HL-60 (cell line): Measurements from ENCODE around the gene DENND10.
"Not testable (repeated sequence)": the region's sequence is repeated elsewhere in the genome, so short reads cannot be mapped to it uniquely, and the experiment has no call there.

ENCODE experiments used
- DNase-seq, 2 experiments: peaks; one replicate each; pipeline ENCODE4 v3.0.0-alpha.2; 2010 to 2020; ENCODE audit warnings: low read depth in 1 of 2, low spot score in 1 of 2
- H3K27ac ChIP-seq: fragments of 250-450 bp; sonication (Bioruptor Pico); replicated peaks from 2 replicates; pipeline ENCODE4 v1.5.1; 2020; ENCODE audit warnings: mild to moderate bottlenecking, moderate library complexity
- H3K27me3 ChIP-seq: fragments of 250-450 bp; sonication (Bioruptor Pico); 2 replicates; pipeline ENCODE4 v1.5.1; 2021; ENCODE audit warnings: mild to moderate bottlenecking, moderate library complexity; ENCODE audit not compliant: insufficient read depth, poor library complexity, severe bottlenecking
- H3K4me3 ChIP-seq: replicated peaks from 2 replicates; pipeline ENCODE4 v1.5.1; 2011; ENCODE audit warnings: mild to moderate bottlenecking, control low read depth, low read length; ENCODE audit not compliant: insufficient read depth
- CTCF ChIP-seq: IDR thresholded peaks from one replicate; pipeline ENCODE4 v1.5.1; 2011; ENCODE audit warnings: low read length, control low read depth, inconsistent platforms; ENCODE audit not compliant: insufficient read depth
- GABPA ChIP-seq: IDR thresholded peaks from 2 replicates; pipeline ENCODE4 v1.6.1; 2012; ENCODE audit warnings: low read depth
- POLR2AphosphoS5 ChIP-seq: IDR thresholded peaks from 2 replicates; pipeline ENCODE4 v1.6.1; 2012; ENCODE audit warnings: low read depth
- SPI1 ChIP-seq: IDR thresholded peaks from 2 replicates; pipeline ENCODE4 v1.6.1; 2012; ENCODE audit warnings: low read depth, mild to moderate bottlenecking, borderline replicate concordance
- TF ChIP-seq, protein P1 (sequence below): IDR thresholded peaks from 2 replicates; pipeline ENCODE4 v1.6.1; 2012; ENCODE audit warnings: low read depth; ENCODE audit not compliant: insufficient replicate concordance

DENND10 gene

GRCh38 chr10:119177708-119178371, 73.9 kb downstream of the DENND10 start:
- DNase-seq: no peak
- Histone ChIP-seq H3K27me3 (no peaks in the 10 kb centered on the region), H3K4me3 (peak overlapping the region; percentile 72), H3K27ac (peak overlapping the region; percentile 98)
- no peak for TF ChIP-seq SPI1
- TF ChIP-seq CTCF: no peak
- no peak for TF ChIP-seq POLR2AphosphoS5
- no peak for TF ChIP-seq GABPA
- TF ChIP-seq, protein P1, sequence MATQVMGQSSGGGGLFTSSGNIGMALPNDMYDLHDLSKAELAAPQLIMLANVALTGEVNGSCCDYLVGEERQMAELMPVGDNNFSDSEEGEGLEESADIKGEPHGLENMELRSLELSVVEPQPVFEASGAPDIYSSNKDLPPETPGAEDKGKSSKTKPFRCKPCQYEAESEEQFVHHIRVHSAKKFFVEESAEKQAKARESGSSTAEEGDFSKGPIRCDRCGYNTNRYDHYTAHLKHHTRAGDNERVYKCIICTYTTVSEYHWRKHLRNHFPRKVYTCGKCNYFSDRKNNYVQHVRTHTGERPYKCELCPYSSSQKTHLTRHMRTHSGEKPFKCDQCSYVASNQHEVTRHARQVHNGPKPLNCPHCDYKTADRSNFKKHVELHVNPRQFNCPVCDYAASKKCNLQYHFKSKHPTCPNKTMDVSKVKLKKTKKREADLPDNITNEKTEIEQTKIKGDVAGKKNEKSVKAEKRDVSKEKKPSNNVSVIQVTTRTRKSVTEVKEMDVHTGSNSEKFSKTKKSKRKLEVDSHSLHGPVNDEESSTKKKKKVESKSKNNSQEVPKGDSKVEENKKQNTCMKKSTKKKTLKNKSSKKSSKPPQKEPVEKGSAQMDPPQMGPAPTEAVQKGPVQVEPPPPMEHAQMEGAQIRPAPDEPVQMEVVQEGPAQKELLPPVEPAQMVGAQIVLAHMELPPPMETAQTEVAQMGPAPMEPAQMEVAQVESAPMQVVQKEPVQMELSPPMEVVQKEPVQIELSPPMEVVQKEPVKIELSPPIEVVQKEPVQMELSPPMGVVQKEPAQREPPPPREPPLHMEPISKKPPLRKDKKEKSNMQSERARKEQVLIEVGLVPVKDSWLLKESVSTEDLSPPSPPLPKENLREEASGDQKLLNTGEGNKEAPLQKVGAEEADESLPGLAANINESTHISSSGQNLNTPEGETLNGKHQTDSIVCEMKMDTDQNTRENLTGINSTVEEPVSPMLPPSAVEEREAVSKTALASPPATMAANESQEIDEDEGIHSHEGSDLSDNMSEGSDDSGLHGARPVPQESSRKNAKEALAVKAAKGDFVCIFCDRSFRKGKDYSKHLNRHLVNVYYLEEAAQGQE: no peak

GRCh38 chr10:119178372-119179119, 74.6 kb downstream of the DENND10 start, which contains the start of gene PRDX3:
PRDX3 (minus strand) TSS chr10:119178812; CDS start chr10:119178790, 22 bp downstream.
- TF ChIP-seq GABPA (peak; percentile 33; the same call in 1 of the 2 replicates), POLR2AphosphoS5 (peak; percentile 94), SPI1 (no peak)
- TF ChIP-seq, protein P1: peak; percentile 73
- H3K27me3 ChIP-seq: no peaks in the 10 kb centered on the region
- peak within 1 kb of the TSS; percentile 98 for H3K27ac ChIP-seq
- peak within 1 kb of the TSS; percentile 72 for H3K4me3 ChIP-seq
- peak; percentile 86 to 92 for DNase-seq

DNA sequence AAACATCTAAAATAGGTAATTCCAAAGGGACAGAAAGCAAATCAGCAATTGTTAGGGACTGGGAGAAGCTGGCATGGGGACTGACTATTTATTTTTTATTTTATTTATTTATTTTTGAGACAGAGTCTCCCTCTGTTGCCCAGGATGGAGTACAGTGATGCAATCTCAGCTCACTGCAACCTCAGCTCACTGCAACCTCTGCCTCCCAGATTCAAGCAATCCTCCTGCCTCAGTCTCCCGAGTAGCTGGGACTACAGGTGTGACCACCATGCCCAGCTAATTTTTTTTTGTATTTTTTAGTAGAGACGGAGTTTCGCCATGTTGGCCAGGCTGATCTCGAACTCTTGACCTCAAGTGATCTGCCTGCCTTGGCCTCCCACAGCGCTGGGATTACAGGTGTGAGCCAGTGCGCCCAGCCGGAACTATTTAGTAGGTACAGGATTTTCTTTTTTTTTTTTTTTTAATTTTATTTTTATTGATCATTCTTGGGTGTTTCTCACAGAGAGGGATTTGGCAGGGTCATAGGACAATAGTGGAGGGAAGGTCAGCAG, 77.0 kb downstream of the DENND10 start:
- not testable (repeated sequence) for DNase-seq, H3K4me3 ChIP-seq, H3K27ac ChIP-seq, H3K27me3 ChIP-seq

- TF ChIP-seq SPI1 (no peak), GABPA (no peak), POLR2AphosphoS5 (no peak), CTCF (no peak)
- TF ChIP-seq, protein P1: no peak
- Histone ChIP-seq H3K27me3 (no peaks in the 10 kb centered on the region), H3K4me3 (no peak overlapping the region), H3K27ac (no peak overlapping the region)
- DNase-seq: no peak
These were observed 79.9 kb downstream of the DENND10 start for GRCh38 chr10:119183664-119184412.
